Upper lobe of right lung (tissue), 1 donor: ENCODE results near the gene PLAAT4. TPM values are rescaled to one million over a fixed set of nuclear protein-coding genes. Genes with fewer than 3 reads are reported as not detected.
A peak's percentile ranks its signal among the peaks of the same experiment; 100 is the strongest.
"Not testable (repeated sequence)": the region's sequence is repeated elsewhere in the genome, so short reads cannot be mapped to it uniquely, and the experiment has no call there.

Experiments
- ATAC-seq: fragments of 200-7000 bp; cut with Tn5 transposase; one replicate; pipeline ENCODE4 v1.9.1; 2020; ENCODE audit warnings: mild to moderate bottlenecking, moderate library complexity
- DNase-seq: peaks from one replicate; pipeline ENCODE4 v3.0.0-alpha.2; 2020
- H3K27ac ChIP-seq: fragments of 200-600 bp; one replicate; pipeline ENCODE4 v1.8.0; 2022
- H3K27me3 ChIP-seq: fragments of 200-600 bp; one replicate; pipeline ENCODE4 v1.8.0; 2022; ENCODE audit warnings: mild to moderate bottlenecking
- H3K36me3 ChIP-seq: fragments of 200-600 bp; one replicate; pipeline ENCODE4 v1.8.0; 2022
- H3K4me1 ChIP-seq: fragments of 200-600 bp; one replicate; pipeline ENCODE4 v1.8.0; 2022
- H3K4me3 ChIP-seq: fragments of 200-600 bp; one replicate; pipeline ENCODE4 v1.8.0; 2022; ENCODE audit warnings: mild to moderate bottlenecking
- H3K9me3 ChIP-seq: fragments of 200-600 bp; one replicate; pipeline ENCODE4 v1.8.0; 2022
- intact Hi-C: fragments of 100-400 bp; cut with DNase I; formaldehyde crosslinking; loops from one replicate; pipeline ENCODE4 v1.11.0; 2022
- total RNA-seq: library from RNA; stranded (reverse); fragmentation: NEBNext Ultra II Directional; extraction: Animal tissue kit (Norgen Biotek cat#: 25700); gene quantifications from one replicate; pipeline ENCODE4 v1.2.1, GENCODE V29; 2021
- TF ChIP-seq, protein P1 (sequence below): fragments of 200-600 bp; IDR thresholded peaks from one replicate; pipeline ENCODE4 v1.8.0; 2022; ENCODE audit warnings: antibody characterized with exemption
- donor health status: DM: no; HTN: yes; CAD: no; lungs with severe emphysema.

The PLAAT4 gene
- total RNA-seq, 1 donor from 2014 or later, result 185 TPM

DNA sequence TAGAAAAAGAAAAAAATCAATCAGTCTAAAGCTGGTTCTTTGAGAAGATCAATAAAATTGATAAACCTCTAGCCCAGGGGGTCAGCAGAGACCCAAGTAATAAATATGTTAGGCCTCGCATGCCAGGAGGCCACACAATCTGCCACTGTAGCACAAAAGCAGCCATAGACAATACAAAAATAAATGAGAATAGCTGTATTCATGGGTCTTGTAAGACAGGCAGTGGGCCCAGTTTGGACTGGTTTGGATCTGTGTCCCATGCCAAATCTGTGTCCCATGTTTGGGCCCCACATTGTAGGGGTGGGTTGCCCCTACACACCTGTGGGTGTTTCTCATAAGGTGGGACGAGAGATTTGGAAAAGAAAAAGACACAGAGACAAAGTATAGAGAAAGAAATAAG lies 6.6 kb upstream of the PLAAT4 start:
- TF ChIP-seq, protein P1, sequence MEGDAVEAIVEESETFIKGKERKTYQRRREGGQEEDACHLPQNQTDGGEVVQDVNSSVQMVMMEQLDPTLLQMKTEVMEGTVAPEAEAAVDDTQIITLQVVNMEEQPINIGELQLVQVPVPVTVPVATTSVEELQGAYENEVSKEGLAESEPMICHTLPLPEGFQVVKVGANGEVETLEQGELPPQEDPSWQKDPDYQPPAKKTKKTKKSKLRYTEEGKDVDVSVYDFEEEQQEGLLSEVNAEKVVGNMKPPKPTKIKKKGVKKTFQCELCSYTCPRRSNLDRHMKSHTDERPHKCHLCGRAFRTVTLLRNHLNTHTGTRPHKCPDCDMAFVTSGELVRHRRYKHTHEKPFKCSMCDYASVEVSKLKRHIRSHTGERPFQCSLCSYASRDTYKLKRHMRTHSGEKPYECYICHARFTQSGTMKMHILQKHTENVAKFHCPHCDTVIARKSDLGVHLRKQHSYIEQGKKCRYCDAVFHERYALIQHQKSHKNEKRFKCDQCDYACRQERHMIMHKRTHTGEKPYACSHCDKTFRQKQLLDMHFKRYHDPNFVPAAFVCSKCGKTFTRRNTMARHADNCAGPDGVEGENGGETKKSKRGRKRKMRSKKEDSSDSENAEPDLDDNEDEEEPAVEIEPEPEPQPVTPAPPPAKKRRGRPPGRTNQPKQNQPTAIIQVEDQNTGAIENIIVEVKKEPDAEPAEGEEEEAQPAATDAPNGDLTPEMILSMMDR, result no peak
- intact Hi-C loops, result no loop called here
- no peak overlapping the region for H3K4me3 ChIP-seq
- no peaks in the 10 kb centered on the region for H3K27me3 ChIP-seq
- DNase-seq (no peak), ATAC-seq (no peak)
- H3K27ac ChIP-seq, result peak overlapping the region; percentile 51
- no peaks in the 10 kb centered on the region for H3K9me3 ChIP-seq
- H3K4me1 ChIP-seq, result peaks cover 17% of the 10 kb centered on the region
- no peaks in the 10 kb centered on the region for H3K36me3 ChIP-seq

DNA sequence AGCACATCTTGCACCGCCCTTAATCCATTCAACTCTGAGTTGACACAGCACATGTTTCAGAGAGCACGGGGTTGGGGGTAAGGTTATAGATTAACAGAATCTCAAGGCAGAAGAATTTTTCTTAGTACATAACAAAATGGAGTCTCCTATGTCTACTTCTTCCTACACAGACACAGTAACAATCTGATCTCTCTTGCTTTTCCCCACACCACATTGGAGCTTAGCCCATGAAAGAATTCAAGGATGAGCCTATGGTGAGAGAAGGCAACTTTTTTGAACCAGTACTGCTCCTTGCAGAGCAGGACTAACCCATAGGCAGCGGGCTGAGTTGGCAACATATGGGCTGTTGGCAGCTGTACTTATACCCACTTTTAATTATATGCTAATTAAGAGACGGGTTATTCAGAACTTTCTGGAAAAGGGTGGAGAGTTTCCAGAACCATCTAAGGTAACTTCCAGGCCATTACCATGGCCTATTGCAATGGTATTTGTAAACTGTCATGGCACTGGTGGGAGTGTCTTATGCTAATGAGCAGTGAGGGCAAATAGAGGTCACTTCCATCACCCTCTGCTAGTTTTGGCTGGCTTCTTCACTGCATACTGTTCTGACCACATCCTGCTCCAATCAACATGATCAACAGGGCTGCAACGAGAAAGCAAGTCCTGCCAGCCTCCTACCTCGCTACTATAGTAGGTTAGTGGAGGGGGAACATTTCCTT lies 5.4 kb upstream of the PLAAT4 start:
- H3K27ac ChIP-seq, result peak overlapping the region; percentile 55

DNA sequence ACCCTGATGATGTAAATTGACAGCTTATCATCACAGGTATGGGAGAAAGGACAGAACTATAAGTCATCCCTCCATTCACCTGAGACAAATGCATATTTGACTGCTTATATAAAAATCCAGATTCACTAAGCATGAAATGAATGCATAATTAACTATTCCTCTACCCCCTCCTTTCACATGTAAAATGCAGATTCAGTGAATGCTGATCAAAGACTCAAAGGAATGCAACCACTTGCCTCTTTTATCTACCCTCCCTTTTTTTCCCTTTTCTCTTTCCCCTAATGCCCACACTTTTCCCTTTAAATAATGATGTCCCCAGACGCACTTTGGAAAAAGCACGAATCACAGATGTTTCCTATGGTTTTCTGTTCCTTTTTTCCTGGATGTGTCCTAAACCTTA lies 4.5 kb upstream of the PLAAT4 start:
- intact Hi-C loops, result no loop called here
- ATAC-seq, result no peak
- DNase-seq, result no peak
- Histone ChIP-seq H3K4me1 (peaks cover 27% of the 10 kb centered on the region), H3K9me3 (no peaks in the 10 kb centered on the region), H3K27me3 (no peaks in the 10 kb centered on the region), H3K36me3 (no peaks in the 10 kb centered on the region), H3K27ac (peak overlapping the region; percentile 55), H3K4me3 (no peak overlapping the region)
- TF ChIP-seq, protein P1, result no peak

More for the DNA sequence above, 5.4 kb upstream of the PLAAT4 start:
- intact Hi-C loops, H3K4me3 ChIP-seq, H3K27me3 ChIP-seq, H3K36me3 ChIP-seq, DNase-seq, H3K9me3 ChIP-seq: not testable (repeated sequence)
- peak; percentile 96 for ATAC-seq
- H3K4me1 ChIP-seq, result peaks cover 22% of the 10 kb centered on the region

DNA sequence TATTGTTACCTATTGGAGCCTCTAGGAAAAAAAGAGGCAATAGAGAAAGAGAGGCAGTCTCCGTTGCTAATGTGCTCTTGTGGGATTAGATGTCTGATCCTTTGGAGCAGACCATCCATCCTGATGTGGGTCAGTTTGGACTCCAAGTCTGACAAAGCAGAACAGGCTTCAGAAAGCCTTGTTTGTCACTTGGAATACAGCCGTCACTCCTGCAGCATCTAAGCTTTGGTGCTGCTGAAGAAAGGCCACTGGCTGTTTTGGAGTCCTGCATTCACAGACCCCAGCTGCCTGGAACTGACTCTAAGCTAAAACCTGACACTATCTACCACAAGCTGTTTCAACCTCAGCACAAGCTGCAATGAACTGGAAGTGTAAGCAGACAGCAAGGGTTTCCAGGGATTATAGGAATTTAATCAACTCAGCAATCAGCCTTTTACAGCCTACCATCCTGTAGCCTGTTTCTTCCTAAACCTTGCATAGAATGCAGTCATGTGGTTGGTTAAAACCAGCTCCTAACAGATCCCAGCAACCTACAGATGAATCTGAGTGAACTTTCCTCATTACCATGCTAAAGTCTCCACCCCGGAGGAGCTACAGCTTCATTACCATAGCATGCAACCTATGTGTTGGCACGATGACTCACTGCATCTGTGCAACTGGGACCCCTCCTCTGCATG lies 3.7 kb upstream of the PLAAT4 start:
- peak overlapping the region; percentile 15 for H3K27ac ChIP-seq
- no peaks in the 10 kb centered on the region for H3K9me3 ChIP-seq
- peaks cover 35% of the 10 kb centered on the region for H3K4me1 ChIP-seq
- no peak overlapping the region for H3K4me3 ChIP-seq
- no peak for DNase-seq
- TF ChIP-seq, protein P1, result no peak
- intact Hi-C loops, result no loop called here
- H3K27me3 ChIP-seq, result no peaks in the 10 kb centered on the region
- H3K36me3 ChIP-seq, result no peaks in the 10 kb centered on the region
- ATAC-seq, result no peak

DNA sequence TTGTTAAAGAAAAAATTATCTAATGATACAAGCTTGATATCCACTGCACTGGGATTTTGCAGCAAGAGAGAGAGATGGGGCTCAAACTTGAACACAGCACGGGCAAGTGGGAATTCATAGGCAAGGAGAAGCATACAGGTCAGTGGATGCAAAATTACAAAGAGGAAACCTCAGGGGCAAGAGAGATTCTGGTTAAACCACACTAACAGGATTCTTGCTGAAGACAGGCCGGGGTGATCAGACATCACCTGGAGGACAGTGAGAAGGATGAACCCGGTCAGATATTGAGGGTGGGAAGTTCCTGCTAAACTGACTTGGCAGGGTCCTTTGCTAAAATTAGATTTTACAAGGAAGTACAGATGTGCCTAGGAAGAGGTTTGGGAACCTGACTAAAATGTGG lies 2.5 kb upstream of the PLAAT4 start:
- H3K27ac ChIP-seq, result no peak overlapping the region
- H3K36me3 ChIP-seq, result no peaks in the 10 kb centered on the region
- H3K4me3 ChIP-seq, result no peak overlapping the region
- ATAC-seq, result no peak
- no peaks in the 10 kb centered on the region for H3K9me3 ChIP-seq
- DNase-seq, result no peak
- TF ChIP-seq, protein P1, result no peak
- H3K27me3 ChIP-seq, result no peaks in the 10 kb centered on the region
- peaks cover 38% of the 10 kb centered on the region for H3K4me1 ChIP-seq
- intact Hi-C loops, result no loop called here

DNA sequence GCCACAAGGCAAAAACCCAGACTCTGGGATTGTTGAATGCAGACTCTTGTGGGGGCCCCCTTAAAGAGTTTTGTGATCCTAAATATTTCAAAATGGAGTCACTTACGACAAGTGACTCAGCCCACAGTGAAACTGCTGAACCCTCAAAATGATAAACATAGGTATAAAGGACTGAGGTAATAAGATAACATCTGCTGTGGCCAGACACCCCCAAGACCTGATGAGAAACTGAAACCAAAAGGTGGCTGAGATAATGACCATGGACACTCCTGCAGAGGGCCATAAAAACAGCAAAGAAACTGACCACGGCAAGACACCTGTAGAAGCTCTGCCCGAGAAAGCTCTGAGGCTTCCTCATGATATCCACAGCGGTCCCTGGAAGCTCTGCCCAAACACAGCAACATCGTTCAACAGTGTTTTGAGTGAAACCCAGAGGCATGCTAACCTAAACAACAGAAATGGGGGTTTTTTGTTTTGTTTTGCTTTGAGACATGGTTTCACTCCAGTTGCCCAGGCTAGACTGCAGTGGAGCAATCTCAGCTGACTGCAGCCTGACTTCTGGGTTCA lies 1.6 kb upstream of the PLAAT4 start:
- intact Hi-C loops, result no loop called here
- peaks cover 38% of the 10 kb centered on the region for H3K4me1 ChIP-seq
- DNase-seq, result no peak
- H3K27me3 ChIP-seq, result no peaks in the 10 kb centered on the region
- no peak overlapping the region for H3K4me3 ChIP-seq
- no peaks in the 10 kb centered on the region for H3K9me3 ChIP-seq
- no peak overlapping the region for H3K27ac ChIP-seq
- ATAC-seq, result no peak
- TF ChIP-seq, protein P1, result no peak
- H3K36me3 ChIP-seq, result no peaks in the 10 kb centered on the region
